ENCODE measurements around the gene PRKN. TPM values are rescaled to one million over a fixed set of nuclear protein-coding genes. Genes with fewer than 3 reads are reported as not detected.

The PRKN gene
- total RNA-seq, 4 donors from 2014 or later = 9.6 to 17.0 (median 11.6) TPM

- no peak for TF ChIP-seq CTCF (IDR thresholded peaks at IDR 0.05; ENCODE audit: low read depth)
These were observed 650.8 kb downstream of the PRKN start for GRCh38 chr6:162076816-162077215.

GRCh38 chr6:162074641-162075275 lies 652.8 kb downstream of the PRKN start:
- TF ChIP-seq CTCF (IDR thresholded peaks at IDR 0.05; ENCODE audit: low read depth) = no peak

- TF ChIP-seq CTCF (IDR thresholded peaks at IDR 0.05; ENCODE audit: low read depth) = no peak
These were observed 656.9 kb downstream of the PRKN start for GRCh38 chr6:162070639-162071038.

GRCh38 chr6:162069995-162070394 lies 657.6 kb downstream of the PRKN start:
- no peak for TF ChIP-seq CTCF (IDR thresholded peaks at IDR 0.05; ENCODE audit: low read depth)

DNA sequence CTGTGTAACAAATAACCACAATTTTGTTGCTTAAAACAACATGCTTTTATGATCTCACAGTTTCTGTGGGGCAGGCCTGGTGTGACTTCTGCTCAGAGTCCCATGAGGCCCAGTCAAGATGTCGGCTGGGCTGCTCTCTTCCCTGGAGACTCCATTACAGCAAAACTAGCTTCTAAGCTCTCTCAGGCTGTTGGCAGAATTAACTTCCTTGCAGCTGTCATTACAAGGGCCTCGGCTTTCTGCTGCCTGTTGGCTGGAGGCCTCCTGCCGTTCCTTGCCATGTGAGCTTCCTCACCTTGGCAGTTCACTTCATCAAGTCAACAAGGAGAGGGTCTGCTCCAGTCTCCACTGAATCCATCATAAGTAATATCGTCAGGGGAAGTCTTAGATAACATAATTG lies 659.2 kb downstream of the PRKN start:
- no peak for TF ChIP-seq CTCF (IDR thresholded peaks at IDR 0.05; ENCODE audit: low read depth)

DNA sequence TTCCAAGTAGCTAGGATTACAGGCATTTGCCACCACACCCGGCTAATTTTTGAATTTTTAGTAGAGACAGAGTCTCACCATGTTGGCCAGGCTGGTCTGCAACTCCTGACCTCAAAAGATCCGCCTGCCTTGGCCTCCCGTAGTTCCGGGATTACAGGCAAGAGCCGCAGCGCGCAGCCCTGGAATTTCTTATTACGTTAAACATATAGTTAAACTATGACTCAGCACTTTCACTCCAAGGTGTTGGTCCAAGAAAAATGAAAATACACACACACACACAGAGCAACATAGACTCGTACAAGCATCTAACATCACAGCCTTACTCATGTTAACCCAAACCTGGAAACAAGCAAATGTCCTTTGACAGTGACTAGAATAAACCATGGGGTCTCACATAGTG lies 663.9 kb downstream of the PRKN start:
- TF ChIP-seq CTCF (IDR thresholded peaks at IDR 0.05; ENCODE audit: low read depth) = no peak

DNA sequence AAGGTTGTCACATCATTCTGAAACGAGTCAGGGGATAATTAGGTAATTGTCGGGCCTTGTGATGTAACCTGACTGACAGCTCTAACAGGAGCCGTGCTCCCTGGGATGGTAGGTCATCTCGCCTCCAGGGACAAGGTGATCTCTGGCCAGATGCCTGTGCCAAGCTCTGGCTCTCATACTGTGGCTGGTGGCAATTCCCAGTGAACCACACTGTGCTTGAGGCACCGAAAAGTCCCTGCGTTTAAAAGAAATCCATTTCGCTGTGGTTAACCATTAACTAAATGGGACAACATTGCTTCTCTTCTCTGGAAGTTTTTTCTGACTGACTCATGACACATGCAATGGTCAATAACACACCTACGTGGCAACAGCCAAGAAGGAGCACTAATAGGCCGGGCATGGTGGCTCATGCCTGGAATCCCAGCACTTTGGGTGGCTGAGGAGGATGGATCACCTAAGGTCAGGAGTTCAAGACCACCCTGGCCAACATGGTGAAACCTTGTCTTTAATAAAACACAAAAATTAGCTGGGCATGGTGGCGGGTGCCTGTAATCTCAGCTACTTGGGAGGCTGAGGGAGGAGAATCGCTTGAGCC lies 669.2 kb downstream of the PRKN start:
- no peak for TF ChIP-seq CTCF (IDR thresholded peaks at IDR 0.05; ENCODE audit: low read depth)
